HG02588 (cell line): ENCODE data around the gene KRTAP5-11.
"Not testable (repeated sequence)": the region's sequence is repeated elsewhere in the genome, so short reads cannot be mapped to it uniquely, and the experiment has no call there.

Experiments
- ATAC-seq: cut with Tn5 transposase; IDR thresholded peaks from one replicate; pipeline ENCODE4 v1.9.1; 2021; ENCODE audit warnings: mild to moderate bottlenecking, moderate library complexity; ENCODE audit not compliant: unreplicated experiment

Gene KRTAP5-11

GRCh38 chr11:71582969-71583368 is 294 bp upstream of the KRTAP5-11 start:
- ATAC-seq: not testable (repeated sequence)

GRCh38 chr11:71581826-71582225 is 849 bp downstream of the KRTAP5-11 start:
- ATAC-seq: no peak

GRCh38 chr11:71580057-71581003 is 2.3 kb downstream of the KRTAP5-11 start:
- ATAC-seq: no peak

GRCh38 chr11:71579513-71579912 is 3.2 kb downstream of the KRTAP5-11 start:
- ATAC-seq: not testable (repeated sequence)

- ATAC-seq: no peak
Measured at GRCh38 chr11:71577469-71578004, 5.1 kb downstream of the KRTAP5-11 start.

GRCh38 chr11:71576688-71577465 is 5.8 kb downstream of the KRTAP5-11 start:
- not testable (repeated sequence) for ATAC-seq

GRCh38 chr11:71575723-71576424 is 6.8 kb downstream of the KRTAP5-11 start:
- no peak for ATAC-seq

- ATAC-seq: no peak
Measured at GRCh38 chr11:71574418-71574817, 8.3 kb downstream of the KRTAP5-11 start.

- no peak for ATAC-seq
Measured at GRCh38 chr11:71572811-71573210, 9.9 kb downstream of the KRTAP5-11 start.

- ATAC-seq: not testable (repeated sequence)
Measured at GRCh38 chr11:71571101-71571850, 11.4 kb downstream of the KRTAP5-11 start.

- ATAC-seq: no peak
Measured at GRCh38 chr11:71568704-71569349, 13.8 kb downstream of the KRTAP5-11 start.

- ATAC-seq: not testable (repeated sequence)
Measured at GRCh38 chr11:71567633-71568032, 15.0 kb downstream of the KRTAP5-11 start.

- not testable (repeated sequence) for ATAC-seq
Measured at GRCh38 chr11:71566626-71567599, 15.8 kb downstream of the KRTAP5-11 start.

GRCh38 chr11:71566081-71566620 is 16.5 kb downstream of the KRTAP5-11 start:
- no peak for ATAC-seq

- no peak for ATAC-seq
Measured at GRCh38 chr11:71565263-71565662, 17.4 kb downstream of the KRTAP5-11 start, which contains the start of gene KRTAP5-10. TSS of gene KRTAP5-10 (plus strand) at chr11:71565563. CDS start at chr11:71565588, 25 bp downstream.

- ATAC-seq: no peak
Measured at GRCh38 chr11:71564430-71564829, 18.2 kb downstream of the KRTAP5-11 start.

- ATAC-seq: no peak
Measured at GRCh38 chr11:71563406-71563805, 19.3 kb downstream of the KRTAP5-11 start.

- no peak for ATAC-seq
Measured at GRCh38 chr11:71562120-71562519, 20.6 kb downstream of the KRTAP5-11 start.
